HG03064 (cell line): Measurements from ENCODE around the gene ATG7.
"Not testable (repeated sequence)": the region's sequence is repeated elsewhere in the genome, so short reads cannot be mapped to it uniquely, and the experiment has no call there.

Experiments used
- ATAC-seq: cut with Tn5 transposase; IDR thresholded peaks from one replicate; pipeline ENCODE4 v1.9.1; 2021; ENCODE audit warnings: low read depth; ENCODE audit not compliant: unreplicated experiment

Gene ATG7

DNA sequence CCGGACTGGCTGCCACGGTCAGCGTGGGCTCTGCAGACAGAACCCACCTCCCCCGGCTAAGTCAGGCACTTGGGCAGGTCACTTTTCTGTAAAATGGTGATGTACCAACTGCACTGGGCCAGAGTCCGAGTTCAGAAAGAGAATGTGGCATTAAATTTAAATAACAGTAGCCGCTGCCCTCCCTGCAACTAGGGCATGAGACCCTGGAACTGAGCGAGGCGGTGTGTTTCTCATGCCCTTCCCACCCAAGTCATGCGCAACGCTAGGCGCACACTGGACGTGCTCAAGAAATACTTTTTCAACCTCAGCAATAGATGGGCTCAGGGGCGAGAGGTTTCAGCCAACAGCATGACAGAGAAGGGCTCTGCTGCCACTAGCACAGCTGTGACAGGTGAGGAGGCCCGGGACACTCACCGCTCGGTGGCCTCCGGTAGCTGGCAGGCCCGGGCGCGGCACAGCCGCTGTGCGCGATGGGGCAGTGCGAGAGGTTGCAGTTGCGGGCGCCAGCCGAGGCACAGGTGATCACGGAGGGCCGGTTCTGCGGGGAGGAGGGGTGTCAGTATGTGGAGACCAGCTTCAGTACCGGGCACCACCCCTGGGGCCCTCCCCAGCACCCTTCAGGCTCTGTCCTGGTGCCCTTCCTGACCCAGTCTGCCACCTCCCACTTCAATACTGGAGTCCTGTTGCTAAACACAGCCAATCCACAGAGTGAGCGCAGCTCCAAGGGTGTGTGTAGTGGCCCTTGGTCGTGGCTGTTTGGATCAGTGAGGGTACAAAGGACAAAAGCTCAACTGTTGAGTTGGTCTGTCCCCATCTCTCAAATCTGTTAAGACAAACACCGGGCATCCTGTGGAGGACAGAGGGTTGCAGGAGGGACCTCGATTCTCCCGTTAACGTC, 287.0 kb downstream of the ATG7 start:
- no peak for ATAC-seq

DNA sequence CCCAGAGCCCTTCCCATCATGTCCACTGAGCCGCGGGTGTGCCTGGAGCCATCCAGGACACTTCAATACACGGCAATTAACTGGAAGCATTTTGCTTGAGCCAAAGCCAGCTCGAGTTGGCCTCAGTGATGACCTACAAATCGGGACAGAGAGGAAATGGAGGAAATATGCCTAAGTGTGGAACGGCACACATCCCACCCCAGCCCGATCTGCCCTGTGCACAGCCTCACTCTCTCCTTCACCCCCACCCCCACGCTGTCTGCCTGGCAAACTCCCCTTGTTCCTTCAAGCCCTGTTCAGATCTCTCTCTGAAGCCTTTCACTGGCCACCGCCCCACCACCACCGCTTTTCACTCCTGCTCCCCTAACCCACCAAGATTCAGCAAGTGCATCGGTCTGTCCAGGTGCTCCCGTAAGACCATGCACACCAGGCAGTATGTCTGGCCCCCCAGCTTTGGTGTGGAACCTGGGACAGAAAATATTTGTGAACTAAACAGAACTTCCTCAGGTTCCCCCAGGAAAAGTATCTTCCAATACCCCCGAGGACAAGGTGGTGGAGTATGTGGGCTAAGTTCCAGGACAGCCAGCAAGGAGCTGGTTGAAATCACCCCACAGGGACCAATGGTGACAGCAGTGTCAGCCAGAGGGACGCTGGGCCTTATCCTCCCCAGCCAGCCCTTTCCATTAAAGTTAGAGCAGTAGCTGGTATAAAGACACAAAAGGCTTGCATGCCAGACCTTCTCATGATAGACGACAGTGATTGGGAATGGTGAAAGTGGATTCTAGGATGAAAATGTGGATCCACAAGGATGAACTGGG, 287.8 kb downstream of the ATG7 start:
- no peak for ATAC-seq

DNA sequence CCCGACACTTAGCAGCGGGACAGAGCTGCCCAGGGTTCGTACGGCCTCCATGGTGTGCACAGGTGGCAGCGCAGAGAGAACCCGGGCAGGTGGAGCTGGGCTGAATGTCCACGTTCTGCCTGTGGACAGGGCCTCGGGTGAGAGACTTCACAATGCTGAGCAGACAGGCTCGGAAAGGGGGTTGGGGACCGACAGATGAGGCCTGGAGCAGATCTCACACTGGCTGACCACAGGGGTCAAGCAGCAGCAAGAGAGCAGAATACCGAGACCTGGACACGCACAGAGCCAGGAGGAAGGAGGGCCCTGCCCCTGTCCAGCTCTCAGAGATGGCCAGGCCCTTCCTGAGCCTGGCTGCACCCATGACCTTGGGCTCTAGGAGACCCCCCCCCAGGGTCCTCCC, 288.5 kb downstream of the ATG7 start:
- ATAC-seq = no peak

DNA sequence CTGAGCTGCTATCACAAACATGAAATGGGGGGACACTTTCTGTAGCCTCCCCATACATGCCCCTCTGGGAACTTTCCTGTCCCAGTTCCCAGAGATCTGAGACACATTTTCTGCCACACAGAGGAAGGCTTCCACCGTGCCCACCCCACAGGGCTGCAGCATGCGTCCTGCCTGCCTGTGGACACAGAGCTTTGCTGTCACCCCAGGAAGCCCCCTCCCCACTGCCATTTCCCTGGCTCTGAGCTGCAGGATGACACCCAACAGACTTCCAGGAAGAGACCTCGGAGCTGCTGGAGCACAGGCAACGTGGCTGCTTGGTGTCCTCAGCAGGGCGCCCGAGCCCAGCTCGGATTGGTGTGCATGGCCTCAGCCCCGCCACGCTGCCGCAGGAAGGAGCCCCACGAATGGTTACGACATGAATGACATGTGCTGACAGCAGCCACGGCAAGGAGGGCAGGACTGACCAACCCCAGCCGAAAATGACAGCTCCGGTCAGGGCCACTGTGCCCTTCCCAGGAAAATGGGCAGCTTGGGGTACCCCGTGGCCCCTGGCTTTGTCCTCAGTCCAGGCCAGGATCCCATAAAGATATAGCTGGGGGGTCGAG, 290.2 kb downstream of the ATG7 start:
- no peak for ATAC-seq

DNA sequence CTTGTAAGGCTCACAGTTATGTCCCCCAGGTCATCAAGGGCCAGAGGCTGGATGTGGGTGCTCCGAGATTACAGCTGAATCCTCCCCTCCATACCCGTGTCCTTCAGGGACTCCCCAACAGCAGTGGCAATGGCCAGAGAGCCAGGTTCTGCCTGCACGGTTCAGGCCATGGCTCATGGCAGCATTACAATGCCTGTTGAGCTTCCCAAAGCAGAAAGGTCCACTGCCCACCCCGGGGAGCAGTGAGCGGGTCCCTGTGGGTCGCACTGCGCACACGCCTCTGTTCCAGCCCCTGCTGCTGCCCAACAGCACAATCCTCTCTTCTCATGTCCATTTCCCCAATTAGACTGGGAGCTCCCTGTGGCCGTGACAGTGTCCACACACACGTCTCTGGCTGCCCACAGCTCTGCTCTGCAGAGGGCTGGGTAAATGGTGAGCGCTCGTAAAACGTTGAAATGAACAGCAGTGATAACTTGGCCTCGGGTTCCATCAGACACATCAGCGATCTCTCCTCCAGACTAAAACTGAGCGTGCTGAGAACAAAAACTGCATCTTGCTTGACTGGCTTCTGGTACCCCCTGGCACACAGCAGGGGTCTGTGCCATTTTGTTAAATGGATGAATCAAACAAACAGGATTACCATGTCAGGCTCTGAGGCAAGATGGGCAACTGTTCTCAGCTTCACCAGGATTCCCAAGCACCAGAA, 291.1 kb downstream of the ATG7 start:
- ATAC-seq = no peak

DNA sequence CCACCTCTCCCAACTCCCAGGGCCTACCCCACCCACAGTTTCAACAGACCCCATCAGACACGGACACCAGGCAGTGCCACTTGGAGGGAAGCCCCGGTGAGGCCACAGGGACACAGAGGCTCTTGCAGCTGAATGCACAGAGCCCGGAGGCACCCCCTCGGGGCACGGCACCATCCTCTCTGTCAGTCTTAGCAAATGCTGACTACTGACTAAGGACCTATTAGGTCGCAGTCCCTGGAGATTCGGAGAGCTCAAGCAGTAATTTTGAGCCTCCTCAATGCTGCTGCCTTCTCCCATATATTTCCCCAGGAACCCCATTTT, 291.6 kb downstream of the ATG7 start:
- ATAC-seq = no peak

DNA sequence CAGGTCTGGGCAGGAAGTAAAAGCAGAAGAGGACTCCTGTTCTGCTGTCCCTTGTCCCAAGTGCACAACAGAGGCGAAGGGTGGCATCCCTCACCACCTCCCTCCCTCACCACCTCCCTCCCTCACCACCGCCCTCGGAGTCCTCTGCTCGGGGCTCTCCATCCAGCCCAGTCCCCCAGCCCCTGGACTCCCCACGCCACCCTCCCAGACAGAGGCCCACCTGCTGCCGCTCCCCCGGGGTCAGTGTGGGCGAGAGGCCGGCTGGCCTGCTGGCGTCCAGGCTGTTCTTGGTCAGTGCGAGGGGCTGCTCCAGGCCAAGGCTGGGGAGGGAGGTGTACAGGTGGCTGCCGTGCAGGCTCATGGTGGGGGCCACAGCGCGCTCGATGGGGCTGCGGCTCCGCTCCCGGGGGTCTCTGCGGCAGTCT, 292.4 kb downstream of the ATG7 start:
- ATAC-seq = no peak

DNA sequence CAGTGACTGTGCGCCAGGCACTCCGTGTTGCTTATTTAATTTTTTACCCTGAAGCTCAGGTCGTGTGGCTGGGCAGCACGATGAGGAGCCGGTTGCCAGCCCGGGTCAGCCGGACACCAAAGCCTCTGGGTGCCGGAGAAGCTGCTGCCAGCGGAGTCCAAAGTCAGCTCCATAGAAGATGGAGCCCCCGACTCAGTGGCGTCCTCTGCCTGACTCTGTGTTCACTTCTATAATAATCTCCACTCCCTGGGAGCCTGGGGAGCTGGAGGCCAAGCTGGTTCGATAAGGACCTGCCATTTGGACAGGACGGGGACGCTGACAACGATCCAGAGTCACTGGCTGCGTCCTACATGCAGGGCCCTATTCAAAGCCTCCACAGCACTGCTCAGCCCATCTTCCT, 292.9 kb downstream of the ATG7 start:
- ATAC-seq = no peak

DNA sequence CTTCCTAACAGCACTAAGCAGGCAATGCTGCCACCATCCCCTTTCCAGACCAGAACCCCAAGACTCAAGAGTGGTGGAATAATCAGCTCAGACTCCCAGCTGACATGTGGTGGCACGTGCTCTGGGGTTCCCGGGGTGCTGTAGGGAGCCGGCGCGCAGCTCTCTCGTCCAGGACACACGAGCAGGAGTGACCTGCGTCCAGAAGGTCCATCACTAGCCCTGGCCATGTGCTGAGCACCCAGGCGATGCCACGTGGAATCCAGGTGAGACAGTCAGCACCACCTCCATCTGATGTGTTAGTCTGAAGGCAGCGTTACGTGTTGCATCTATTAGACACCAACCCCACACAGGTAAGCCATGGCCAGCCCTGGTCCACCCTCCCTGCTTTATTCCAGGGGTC, 293.3 kb downstream of the ATG7 start:
- no peak for ATAC-seq

DNA sequence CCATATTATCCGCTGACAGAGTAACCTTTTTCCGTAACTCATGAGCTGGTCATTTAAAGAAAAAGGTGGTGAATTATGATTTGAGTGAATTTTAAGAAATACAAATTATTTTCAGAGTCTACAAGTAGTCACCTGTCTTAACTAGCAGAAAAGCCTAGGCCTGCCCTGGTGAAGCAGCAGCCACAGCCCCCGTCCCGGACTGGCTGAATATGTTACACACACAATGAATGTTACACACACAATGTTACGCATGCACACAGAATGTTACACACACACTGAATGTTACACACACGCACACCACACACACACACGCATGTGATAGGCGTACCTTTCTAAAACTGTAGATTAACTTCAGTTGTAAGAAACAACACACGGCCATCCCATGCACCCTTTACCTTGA, 293.7 kb downstream of the ATG7 start:
- ATAC-seq = no peak

DNA sequence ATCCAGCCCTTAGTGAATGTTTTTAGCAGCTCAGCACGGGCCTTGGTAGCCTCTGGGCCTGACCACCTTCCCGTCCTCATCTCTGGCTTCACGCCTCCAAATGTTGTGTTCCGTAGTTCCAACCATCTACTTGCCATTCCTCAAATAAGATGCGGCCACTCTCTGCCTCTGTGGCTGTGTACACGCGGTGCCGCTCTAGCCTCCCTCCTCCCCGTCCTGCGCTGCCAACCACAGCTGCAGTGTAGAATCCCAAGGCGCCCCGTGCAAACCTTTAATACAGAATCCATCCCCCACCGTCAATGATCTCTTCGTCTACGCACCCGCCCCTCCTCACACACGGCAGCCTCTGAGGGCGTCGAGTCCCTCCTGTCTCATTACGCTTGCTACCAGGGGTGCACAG, 294.3 kb downstream of the ATG7 start:
- ATAC-seq = no peak

DNA sequence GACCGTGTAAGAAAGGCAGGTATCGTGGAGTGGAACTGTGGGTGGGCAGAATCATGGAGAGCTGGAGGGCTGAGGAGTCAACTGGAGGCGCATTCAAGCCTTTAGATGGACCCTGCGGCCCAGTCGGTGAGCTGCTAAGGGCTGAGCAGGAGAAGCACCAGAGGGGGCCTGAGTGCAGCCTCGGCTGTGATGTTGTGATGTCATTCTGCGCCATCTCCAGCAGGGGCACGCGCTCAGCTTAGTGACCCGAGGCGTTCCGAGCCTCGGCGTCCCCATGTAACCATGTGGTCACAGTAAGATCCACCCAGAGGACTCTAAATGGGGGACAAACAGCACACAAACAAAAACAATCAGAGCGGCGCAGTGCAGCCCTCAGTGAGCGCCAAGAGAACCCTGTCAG, 294.7 kb downstream of the ATG7 start:
- no peak for ATAC-seq

DNA sequence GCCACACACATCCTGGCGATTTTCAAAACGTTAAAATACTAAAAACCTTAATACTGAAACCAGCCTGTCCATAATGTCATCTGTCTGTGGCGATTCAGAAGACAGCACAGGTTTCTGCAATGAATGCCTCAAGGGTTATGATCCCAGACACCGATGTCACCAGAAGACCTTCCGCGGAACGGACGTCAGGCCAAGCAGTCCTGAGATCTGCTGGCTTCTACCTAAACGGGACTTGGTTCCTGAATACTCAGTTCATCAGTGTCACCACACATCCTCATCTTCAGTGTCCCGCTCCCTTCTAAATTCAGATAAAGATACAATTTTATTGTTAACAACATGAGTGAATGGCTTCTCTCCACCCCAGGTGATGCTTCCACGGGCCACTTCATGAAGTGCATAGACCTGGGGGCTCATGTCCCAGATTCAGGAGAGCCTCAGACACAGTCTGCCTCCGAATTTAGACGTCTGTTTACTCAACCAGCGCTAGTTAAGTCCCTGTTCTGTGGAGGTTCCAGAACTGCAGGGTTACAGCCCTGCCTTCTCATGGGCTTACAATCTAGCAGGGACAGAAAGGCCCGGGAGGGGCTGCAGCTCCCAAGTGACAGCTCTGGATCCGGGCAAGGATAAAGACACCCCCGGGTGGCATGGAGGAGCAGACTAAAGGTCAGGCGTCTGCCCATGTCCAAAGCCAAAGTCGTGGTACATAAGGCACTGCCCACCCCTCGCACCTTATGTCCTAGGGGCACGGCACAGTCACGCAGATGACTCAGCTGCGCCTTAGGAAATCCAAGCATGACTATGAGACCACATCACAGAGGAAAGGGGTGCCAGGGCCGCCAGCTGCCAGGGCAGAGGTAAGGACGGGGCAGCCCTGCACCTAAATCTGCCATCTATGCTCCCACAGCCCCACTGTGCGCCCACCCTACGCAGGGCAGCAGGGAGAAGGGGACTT, 295.6 kb downstream of the ATG7 start:
- no peak for ATAC-seq

DNA sequence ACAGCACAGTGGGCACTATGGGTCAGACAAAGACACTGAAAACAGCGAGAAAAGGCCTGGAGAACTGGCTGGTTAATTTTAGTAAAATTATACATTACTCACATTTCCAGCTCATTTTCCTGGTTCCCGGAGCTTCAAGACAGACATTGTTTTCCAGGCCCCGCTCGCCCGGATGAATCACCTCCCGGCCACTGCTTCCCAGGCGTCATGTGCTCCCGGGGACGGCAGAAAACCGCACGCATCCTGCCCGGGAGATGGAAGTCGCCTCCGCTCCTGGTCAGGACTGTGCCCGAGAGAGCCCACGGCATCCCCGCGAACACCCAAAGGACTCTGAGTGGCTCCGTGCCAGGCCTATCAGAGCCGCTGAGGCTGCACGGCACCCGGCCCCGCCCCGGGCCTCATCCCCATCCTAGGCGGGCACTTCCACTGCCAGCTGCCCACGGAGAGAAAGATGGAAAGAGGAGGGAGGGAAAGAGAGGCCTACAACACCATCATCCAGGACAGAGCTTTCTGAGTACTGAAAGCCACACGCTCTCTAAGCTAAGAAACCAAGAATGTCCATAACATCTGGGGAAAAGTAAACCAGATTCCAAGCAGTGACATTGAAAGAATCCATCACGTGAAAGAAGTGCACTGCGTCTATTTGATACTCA, 296.4 kb downstream of the ATG7 start:
- ATAC-seq = no peak

DNA sequence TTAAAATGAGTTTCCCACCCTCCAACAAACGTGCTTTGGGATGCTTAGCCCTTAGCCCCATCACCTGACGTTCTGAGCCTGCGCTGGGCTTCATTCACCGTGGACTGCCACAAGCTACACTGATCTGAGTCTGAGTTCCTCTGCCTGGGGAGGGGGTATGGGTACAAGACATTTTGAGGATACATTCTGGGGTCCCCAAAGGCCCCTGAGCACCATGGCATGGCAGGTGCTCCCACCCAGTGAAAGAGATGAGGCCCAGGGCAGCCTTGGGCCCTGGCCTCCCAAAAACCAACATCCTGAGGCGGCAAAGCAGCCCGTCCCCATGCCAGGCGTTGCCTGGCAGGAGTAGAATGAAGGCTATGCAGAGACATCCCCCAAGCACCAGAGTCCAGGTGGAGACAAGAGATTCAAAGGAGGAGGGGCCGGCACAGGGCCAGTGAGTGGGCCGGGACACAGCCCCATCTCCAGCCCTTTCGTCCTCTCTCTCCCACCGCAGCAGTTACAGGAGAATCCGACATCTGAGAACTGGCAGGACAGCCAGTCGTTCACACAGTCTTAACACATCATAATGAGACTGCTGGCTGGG, 297.1 kb downstream of the ATG7 start:
- ATAC-seq = no peak

DNA sequence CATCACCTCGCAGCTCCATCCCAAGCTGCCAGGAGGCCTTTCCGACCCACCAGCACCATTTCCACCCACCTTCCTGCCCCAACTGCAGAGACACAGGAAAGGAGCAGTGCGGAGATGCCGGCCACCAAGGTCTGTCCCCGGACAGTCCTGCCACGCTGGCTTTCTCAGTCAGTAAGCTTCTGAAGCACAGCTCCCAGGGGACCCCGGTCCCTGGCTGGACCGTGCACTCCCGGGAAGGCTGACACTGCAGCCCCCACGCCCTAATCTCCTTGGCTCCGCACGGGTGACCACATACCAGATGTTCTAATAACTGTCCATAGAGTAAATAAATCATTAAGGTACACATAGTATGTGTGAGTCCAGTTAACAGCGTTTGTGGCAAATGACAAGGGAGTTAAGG, 298.1 kb downstream of the ATG7 start:
- ATAC-seq = no peak

DNA sequence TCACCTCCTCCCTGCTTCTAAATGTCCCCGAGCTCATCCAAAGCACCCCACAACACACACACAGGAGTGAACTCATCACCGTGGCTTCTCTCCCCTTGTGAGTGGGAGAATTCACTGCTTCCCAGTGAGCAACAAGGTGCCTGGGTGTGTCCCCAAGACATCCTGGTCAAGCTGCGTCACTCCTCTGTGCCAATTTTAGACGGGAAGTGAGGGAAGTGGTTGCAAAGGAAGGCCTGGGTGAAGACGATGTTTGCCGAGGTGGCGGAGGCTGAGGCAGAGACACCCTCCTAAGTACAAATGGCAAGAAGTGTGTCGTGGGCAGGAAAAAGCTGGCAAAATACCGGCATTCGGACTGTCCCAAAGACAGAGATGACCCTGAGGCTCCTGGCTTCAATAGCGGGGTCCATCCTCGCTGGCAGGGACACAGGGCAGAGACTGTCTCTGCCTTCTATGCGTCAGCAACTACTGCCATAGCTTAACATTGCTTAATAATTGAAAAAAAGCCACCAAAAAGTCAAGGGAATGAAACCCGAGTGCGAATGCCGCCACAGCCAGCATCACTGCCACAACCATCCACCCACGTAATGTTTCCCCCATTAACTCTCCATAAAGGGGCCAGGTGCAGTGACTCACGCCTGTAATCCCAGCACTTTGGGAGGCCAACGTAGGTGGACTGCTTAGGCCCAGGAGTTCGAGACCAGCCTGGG, 298.7 kb downstream of the ATG7 start:
- ATAC-seq = no peak

DNA sequence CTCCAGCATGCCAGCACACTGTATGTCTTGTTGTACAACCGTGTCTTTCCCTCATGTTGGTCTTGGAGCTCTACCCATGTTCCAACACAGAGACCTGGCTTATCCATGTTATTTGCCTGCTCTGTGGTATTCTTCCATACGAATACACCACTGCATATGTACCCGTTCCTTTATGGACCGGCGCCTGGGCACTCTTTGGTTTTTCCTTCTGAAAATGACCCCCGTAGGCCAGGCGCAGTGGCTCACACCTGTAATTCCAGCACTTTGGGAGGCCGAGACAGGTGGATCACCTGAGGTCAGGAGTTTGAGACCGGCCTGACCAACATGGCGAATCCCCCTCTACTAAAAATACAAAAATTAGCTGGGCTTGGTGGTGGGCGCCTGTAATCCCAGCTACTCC, 300.5 kb downstream of the ATG7 start:
- ATAC-seq = not testable (repeated sequence)
